GM23338 (cell line): Measurements from ENCODE around the gene TSC22D1.

ENCODE experiments used
- CREB1 ChIP-seq: fragments of 250-450 bp; sonication (Bioruptor Pico); IDR thresholded peaks from 2 replicates; pipeline ENCODE4 v1.5.0; 2020; ENCODE audit warnings: low read depth, mild to moderate bottlenecking, moderate library complexity
- EZH2 ChIP-seq: fragments of 200-600 bp; sonication (generic); IDR thresholded peaks from one replicate; pipeline ENCODE4 v1.8.0; 2017; ENCODE audit warnings: antibody characterized with exemption, mild to moderate bottlenecking, low read depth; ENCODE audit not compliant: unreplicated experiment
- EZH2phosphoT487 ChIP-seq: fragments of 200-600 bp; sonication (generic); IDR thresholded peaks from one replicate; pipeline ENCODE4 v1.8.1; 2018; ENCODE audit warnings: antibody characterized with exemption; ENCODE audit not compliant: unreplicated experiment
- JUNB ChIP-seq: IDR thresholded peaks from one replicate; pipeline ENCODE4 v1.6.1; 2016; ENCODE audit warnings: antibody characterized with exemption; ENCODE audit not compliant: unreplicated experiment
- NANOG ChIP-seq: IDR thresholded peaks from 2 replicates; pipeline ENCODE4 v1.6.1; 2016; ENCODE audit warnings: antibody characterized with exemption, borderline replicate concordance
- POLR2AphosphoS5 ChIP-seq: IDR thresholded peaks from 2 replicates; pipeline ENCODE4 v1.6.1; 2016; ENCODE audit warnings: antibody characterized with exemption, low read depth
- STAT1 ChIP-seq: IDR thresholded peaks from one replicate; pipeline ENCODE4 v1.6.1; 2016; ENCODE audit warnings: antibody characterized with exemption; ENCODE audit not compliant: unreplicated experiment
- ZNF114 ChIP-seq: fragments of 250-450 bp; sonication (Bioruptor Pico); IDR thresholded peaks from 2 replicates; pipeline ENCODE4 v1.5.0; 2020; ENCODE audit warnings: mild to moderate bottlenecking, moderate library complexity
- ZNF331 ChIP-seq: fragments of 250-450 bp; sonication (Bioruptor Pico); IDR thresholded peaks from 2 replicates; pipeline ENCODE4 v1.5.0; 2020; ENCODE audit warnings: low read depth, mild to moderate bottlenecking, moderate library complexity
- TF ChIP-seq, protein P1 (sequence below): IDR thresholded peaks from one replicate; pipeline ENCODE4 v1.6.1; 2018; ENCODE audit warnings: antibody characterized with exemption; ENCODE audit not compliant: unreplicated experiment
- TF ChIP-seq, protein P2 (sequence below), 2 experiments: fragments of 200-600 bp in 1 of 2; sonication (generic) in 1 of 2; conservative IDR thresholded peaks; 2 replicates each; pipeline versions ENCODE4 v1.5.1 to v1.6.1; 2016 to 2017; ENCODE audit warnings: antibody characterized with exemption in 2 of 2, low read depth in 2 of 2, mild to moderate bottlenecking in 2 of 2, moderate library complexity in 1 of 2
- TF ChIP-seq, protein P3 (sequence below): fragments of 250-450 bp; sonication (Bioruptor Pico); IDR thresholded peaks from 2 replicates; pipeline ENCODE4 v1.5.0; 2020; ENCODE audit warnings: mild to moderate bottlenecking, moderate library complexity
- TF ChIP-seq, protein P4 (sequence below): IDR thresholded peaks from 2 replicates; pipeline ENCODE4 v1.6.1; 2016; ENCODE audit warnings: antibody characterized with exemption

DNA sequence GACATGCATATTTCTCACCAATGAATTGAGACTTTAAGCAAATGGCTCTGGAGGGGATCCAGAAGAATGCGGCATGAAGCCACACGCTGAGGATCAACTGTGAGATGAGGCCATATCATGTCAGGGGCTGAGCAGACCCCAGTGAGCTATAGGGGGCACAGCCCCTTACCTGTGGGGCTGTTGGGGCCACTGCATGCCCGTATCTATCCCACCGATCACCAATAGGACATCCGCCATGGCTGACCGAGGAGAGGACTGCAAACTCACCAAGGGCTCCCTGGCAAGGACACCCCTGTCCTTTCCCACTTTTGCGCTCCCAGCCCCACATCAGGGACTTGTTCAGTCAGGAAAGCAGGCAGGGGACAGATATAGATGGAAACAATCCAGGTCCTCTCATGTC lies 124.5 kb downstream of the TSC22D1 start:
- TF ChIP-seq, protein P1, sequence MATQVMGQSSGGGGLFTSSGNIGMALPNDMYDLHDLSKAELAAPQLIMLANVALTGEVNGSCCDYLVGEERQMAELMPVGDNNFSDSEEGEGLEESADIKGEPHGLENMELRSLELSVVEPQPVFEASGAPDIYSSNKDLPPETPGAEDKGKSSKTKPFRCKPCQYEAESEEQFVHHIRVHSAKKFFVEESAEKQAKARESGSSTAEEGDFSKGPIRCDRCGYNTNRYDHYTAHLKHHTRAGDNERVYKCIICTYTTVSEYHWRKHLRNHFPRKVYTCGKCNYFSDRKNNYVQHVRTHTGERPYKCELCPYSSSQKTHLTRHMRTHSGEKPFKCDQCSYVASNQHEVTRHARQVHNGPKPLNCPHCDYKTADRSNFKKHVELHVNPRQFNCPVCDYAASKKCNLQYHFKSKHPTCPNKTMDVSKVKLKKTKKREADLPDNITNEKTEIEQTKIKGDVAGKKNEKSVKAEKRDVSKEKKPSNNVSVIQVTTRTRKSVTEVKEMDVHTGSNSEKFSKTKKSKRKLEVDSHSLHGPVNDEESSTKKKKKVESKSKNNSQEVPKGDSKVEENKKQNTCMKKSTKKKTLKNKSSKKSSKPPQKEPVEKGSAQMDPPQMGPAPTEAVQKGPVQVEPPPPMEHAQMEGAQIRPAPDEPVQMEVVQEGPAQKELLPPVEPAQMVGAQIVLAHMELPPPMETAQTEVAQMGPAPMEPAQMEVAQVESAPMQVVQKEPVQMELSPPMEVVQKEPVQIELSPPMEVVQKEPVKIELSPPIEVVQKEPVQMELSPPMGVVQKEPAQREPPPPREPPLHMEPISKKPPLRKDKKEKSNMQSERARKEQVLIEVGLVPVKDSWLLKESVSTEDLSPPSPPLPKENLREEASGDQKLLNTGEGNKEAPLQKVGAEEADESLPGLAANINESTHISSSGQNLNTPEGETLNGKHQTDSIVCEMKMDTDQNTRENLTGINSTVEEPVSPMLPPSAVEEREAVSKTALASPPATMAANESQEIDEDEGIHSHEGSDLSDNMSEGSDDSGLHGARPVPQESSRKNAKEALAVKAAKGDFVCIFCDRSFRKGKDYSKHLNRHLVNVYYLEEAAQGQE, result no peak
- TF ChIP-seq, protein P2, sequence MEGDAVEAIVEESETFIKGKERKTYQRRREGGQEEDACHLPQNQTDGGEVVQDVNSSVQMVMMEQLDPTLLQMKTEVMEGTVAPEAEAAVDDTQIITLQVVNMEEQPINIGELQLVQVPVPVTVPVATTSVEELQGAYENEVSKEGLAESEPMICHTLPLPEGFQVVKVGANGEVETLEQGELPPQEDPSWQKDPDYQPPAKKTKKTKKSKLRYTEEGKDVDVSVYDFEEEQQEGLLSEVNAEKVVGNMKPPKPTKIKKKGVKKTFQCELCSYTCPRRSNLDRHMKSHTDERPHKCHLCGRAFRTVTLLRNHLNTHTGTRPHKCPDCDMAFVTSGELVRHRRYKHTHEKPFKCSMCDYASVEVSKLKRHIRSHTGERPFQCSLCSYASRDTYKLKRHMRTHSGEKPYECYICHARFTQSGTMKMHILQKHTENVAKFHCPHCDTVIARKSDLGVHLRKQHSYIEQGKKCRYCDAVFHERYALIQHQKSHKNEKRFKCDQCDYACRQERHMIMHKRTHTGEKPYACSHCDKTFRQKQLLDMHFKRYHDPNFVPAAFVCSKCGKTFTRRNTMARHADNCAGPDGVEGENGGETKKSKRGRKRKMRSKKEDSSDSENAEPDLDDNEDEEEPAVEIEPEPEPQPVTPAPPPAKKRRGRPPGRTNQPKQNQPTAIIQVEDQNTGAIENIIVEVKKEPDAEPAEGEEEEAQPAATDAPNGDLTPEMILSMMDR (conservative IDR thresholded peaks at IDR 0.05; ENCODE audit: low read depth in 2 of 2), result no peak
- TF ChIP-seq EZH2phosphoT487, result no peak
- TF ChIP-seq EZH2, result no peak
- TF ChIP-seq ZNF114 (CRISPR knock-in tag), result no peak
- TF ChIP-seq JUNB, result no peak
- TF ChIP-seq POLR2AphosphoS5, result no peak
- TF ChIP-seq CREB1 (CRISPR knock-in tag), result no peak
- no peak for TF ChIP-seq ZNF331
- no peak for TF ChIP-seq STAT1
- TF ChIP-seq, protein P3, sequence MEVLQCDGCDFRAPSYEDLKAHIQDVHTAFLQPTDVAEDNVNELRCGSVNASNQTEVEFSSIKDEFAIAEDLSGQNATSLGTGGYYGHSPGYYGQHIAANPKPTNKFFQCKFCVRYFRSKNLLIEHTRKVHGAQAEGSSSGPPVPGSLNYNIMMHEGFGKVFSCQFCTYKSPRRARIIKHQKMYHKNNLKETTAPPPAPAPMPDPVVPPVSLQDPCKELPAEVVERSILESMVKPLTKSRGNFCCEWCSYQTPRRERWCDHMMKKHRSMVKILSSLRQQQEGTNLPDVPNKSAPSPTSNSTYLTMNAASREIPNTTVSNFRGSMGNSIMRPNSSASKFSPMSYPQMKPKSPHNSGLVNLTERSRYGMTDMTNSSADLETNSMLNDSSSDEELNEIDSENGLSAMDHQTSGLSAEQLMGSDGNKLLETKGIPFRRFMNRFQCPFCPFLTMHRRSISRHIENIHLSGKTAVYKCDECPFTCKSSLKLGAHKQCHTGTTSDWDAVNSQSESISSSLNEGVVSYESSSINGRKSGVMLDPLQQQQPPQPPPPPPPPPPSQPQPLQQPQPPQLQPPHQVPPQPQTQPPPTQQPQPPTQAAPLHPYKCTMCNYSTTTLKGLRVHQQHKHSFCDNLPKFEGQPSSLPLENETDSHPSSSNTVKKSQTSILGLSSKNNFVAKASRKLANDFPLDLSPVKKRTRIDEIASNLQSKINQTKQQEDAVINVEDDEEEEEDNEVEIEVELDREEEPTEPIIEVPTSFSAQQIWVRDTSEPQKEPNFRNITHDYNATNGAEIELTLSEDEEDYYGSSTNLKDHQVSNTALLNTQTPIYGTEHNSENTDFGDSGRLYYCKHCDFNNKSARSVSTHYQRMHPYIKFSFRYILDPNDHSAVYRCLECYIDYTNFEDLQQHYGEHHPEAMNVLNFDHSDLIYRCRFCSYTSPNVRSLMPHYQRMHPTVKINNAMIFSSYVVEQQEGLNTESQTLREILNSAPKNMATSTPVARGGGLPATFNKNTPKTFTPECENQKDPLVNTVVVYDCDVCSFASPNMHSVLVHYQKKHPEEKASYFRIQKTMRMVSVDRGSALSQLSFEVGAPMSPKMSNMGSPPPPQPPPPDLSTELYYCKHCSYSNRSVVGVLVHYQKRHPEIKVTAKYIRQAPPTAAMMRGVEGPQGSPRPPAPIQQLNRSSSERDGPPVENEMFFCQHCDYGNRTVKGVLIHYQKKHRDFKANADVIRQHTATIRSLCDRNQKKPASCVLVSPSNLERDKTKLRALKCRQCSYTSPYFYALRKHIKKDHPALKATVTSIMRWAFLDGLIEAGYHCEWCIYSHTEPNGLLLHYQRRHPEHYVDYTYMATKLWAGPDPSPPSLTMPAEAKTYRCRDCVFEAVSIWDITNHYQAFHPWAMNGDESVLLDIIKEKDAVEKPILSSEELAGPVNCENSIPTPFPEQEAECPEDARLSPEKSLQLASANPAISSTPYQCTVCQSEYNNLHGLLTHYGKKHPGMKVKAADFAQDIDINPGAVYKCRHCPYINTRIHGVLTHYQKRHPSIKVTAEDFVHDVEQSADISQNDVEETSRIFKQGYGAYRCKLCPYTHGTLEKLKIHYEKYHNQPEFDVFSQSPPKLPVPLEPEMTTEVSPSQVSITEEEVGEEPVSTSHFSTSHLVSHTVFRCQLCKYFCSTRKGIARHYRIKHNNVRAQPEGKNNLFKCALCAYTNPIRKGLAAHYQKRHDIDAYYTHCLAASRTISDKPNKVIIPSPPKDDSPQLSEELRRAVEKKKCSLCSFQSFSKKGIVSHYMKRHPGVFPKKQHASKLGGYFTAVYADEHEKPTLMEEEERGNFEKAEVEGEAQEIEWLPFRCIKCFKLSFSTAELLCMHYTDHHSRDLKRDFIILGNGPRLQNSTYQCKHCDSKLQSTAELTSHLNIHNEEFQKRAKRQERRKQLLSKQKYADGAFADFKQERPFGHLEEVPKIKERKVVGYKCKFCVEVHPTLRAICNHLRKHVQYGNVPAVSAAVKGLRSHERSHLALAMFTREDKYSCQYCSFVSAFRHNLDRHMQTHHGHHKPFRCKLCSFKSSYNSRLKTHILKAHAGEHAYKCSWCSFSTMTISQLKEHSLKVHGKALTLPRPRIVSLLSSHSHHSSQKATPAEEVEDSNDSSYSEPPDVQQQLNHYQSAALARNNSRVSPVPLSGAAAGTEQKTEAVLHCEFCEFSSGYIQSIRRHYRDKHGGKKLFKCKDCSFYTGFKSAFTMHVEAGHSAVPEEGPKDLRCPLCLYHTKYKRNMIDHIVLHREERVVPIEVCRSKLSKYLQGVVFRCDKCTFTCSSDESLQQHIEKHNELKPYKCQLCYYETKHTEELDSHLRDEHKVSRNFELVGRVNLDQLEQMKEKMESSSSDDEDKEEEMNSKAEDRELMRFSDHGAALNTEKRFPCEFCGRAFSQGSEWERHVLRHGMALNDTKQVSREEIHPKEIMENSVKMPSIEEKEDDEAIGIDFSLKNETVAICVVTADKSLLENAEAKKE (CRISPR knock-in tag), result no peak
- TF ChIP-seq, protein P4, sequence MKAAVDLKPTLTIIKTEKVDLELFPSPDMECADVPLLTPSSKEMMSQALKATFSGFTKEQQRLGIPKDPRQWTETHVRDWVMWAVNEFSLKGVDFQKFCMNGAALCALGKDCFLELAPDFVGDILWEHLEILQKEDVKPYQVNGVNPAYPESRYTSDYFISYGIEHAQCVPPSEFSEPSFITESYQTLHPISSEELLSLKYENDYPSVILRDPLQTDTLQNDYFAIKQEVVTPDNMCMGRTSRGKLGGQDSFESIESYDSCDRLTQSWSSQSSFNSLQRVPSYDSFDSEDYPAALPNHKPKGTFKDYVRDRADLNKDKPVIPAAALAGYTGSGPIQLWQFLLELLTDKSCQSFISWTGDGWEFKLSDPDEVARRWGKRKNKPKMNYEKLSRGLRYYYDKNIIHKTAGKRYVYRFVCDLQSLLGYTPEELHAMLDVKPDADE, result no peak
- no peak for TF ChIP-seq NANOG
